ENCODE measurements around the gene ADISSP. TPM values are rescaled to one million over a fixed set of nuclear protein-coding genes. Genes with fewer than 3 reads are reported as not detected.

The ADISSP gene
- total and polyA plus RNA-seq, 9 of the 15 experiments (the other 6 are each of a cell fraction or from before 2014, with no cell fraction given) = 1.4 to 70.6 (median 23.4) TPM

- 40% methylated on average over 6 of the region's 6 CpGs for WGBS (ENCODE audit: insufficient coverage, low coverage, missing lambda C conversion rate)
- intact Hi-C loops (cut with micrococcal nuclease) (no loop called here), in situ Hi-C loops (cut with MboI) (loop anchor here (5.0 kb wide), 1 partner anchor 148 kb away; no protein-coding TSS in a partner anchor)
- Histone ChIP-seq H3K79me2 (ENCODE audit: control insufficient read depth, insufficient read depth, low read length) (no peaks in the 10 kb centered on the region), H3K27me3 (ENCODE audit: control insufficient read depth in 2 of 2, insufficient read depth in 2 of 2, low read length in 2 of 2) (0 out of 5 replicates have a peak, but pooled peaks cover 0 to 4% of the 10 kb centered on the region in 2 experiments), H4K20me1 (replicated peaks; ENCODE audit: control insufficient read depth, insufficient read depth, low read length) (no peaks in the 10 kb centered on the region), H3K27ac (ENCODE audit: extremely low read depth, low read depth, low read length) (no peak overlapping the region), H2AFZ (ENCODE audit: low read depth, low read length) (peak overlapping the region; percentile 55), H3K36me3 (ENCODE audit: control insufficient read depth, insufficient read depth, low read length) (no peaks in the 10 kb centered on the region), H3K4me2 (ENCODE audit: insufficient read depth, low read length) (no peak overlapping the region), H3K4me3 (no peak overlapping the region), H3K9me1 (ENCODE audit: control insufficient read depth, insufficient read depth, low read length) (no peaks in the 10 kb centered on the region), H3K9ac (ENCODE audit: insufficient read depth in 1 of 2, low read depth in 2 of 2, low read length in 2 of 2) (peak overlapping the region in 1 of 2 experiments; percentile 10; a peak in 1 of 4 replicates), H3K4me1 (replicated peaks in 1 of 2; ENCODE audit: control insufficient read depth in 2 of 2, insufficient read depth in 2 of 2, low read length in 2 of 2) (peaks cover 0 to 22% of the 10 kb centered on the region in 2 experiments; a peak in 2 of 5 replicates), H3K9me3 (replicated peaks; ENCODE audit: control insufficient read depth, insufficient read depth, low read depth, low read length) (no peaks in the 10 kb centered on the region)
- TF ChIP-seq CTCFL (IDR thresholded peaks at IDR 0.05; ENCODE audit: borderline replicate concordance, insufficient read depth, low read depth, low read length, poor library complexity, severe bottlenecking) = peak; percentile 49
- TF ChIP-seq HDAC6 (IDR thresholded peaks at IDR 0.05; ENCODE audit: low read depth, low read length) = no peak
- DNase-seq (ENCODE audit: extremely low read depth in 1 of 4, low spot score in 3 of 4) = peak in 2 of 4 experiments; percentile 20
- no TSS peak for BruUV-seq (replicated peaks)
- POLR2A ChIA-PET = interaction anchor here (0.6 to 0.7 kb wide), 2 partner anchors 25 to 250 kb away, joined by 3 to 4 read pairs; no protein-coding TSS in a partner anchor
- no peak for FAIRE-seq
- CTCF ChIA-PET (ENCODE audit: low intra/inter-chr PET ratio) = interaction anchor here (0.9 to 1.8 kb wide), 2 partner anchors 34 to 147 kb away, joined by 3 to 12 read pairs; no protein-coding TSS in a partner anchor
- peak; percentile 71 for ATAC-seq
Observed at GRCh38 chr20:3710011-3710466, 57.5 kb downstream of the ADISSP start.

All from K562 (cell line).